GM12874 (cell line): ENCODE data around the gene TTC21A.
A peak's percentile ranks its signal among the peaks of the same experiment; 100 is the strongest.

Experiments used
- CTCF ChIP-seq: IDR thresholded peaks from 2 replicates; pipeline ENCODE4 v1.5.1; 2011; ENCODE audit warnings: low read depth, mild to moderate bottlenecking, control low read depth, low read length, moderate library complexity; ENCODE audit not compliant: insufficient read depth

TTC21A gene

GRCh38 chr3:39099242-39099641 lies 8.2 kb upstream of the TTC21A start:
- TF ChIP-seq CTCF: no peak

GRCh38 chr3:39099738-39100499 lies 7.6 kb upstream of the TTC21A start:
- no peak for TF ChIP-seq CTCF

- no peak for TF ChIP-seq CTCF
Measured at GRCh38 chr3:39100500-39100886, 7.0 kb upstream of the TTC21A start.

DNA sequence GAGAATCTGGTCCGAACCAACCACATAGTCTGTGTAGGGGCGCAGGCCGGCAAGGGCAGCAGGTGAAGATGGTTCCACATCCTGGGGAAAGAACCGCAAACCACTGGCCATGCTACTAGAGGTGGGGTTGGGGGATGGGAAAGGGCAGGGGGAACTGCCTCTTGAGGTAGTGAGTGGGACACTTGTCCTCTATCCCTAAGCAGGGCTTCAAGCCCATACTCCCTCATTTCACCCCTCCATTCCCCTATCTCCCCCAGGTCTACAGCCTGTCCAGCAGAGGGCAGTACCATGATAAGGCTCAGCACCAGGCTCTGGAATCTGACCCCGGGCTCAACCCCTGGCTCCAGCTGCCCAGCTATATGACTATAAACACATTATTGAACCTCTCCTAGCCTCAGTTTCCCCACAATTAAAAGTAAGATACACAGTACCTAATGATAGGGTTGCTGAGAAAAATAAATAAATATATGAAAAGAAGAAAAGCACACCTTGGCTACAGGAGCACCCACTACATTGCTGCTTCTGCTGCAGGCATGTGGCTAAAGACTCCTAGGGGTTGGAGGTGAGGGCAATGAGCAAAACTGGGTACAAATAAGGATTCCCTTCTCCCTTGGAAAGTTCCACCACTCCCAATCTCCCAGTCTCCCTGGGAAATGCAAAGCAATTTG lies 6.3 kb upstream of the TTC21A start:
- peak; percentile 78 for TF ChIP-seq CTCF

- no peak for TF ChIP-seq CTCF
Measured at GRCh38 chr3:39102504-39103323, 4.8 kb upstream of the TTC21A start.

DNA sequence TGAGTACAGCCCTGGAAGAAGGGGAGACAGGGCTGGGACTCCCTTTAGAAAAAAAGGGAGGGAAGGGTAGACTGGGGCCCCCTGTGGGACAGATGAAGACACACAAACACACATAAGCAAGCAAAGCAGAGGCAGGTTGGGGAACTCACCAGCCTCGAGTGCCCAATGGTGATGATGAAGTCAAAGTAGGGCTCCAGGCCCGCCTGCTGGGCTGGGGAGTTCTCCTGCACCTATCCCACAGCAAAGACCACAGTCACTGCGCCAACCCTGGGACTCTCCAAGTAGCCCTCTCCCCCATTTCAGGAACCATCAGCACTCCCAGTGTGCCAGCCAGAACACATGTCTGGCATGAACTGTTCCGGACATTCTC lies 4.2 kb upstream of the TTC21A start:
- TF ChIP-seq CTCF: no peak; the same call in 1 of the 2 replicates

DNA sequence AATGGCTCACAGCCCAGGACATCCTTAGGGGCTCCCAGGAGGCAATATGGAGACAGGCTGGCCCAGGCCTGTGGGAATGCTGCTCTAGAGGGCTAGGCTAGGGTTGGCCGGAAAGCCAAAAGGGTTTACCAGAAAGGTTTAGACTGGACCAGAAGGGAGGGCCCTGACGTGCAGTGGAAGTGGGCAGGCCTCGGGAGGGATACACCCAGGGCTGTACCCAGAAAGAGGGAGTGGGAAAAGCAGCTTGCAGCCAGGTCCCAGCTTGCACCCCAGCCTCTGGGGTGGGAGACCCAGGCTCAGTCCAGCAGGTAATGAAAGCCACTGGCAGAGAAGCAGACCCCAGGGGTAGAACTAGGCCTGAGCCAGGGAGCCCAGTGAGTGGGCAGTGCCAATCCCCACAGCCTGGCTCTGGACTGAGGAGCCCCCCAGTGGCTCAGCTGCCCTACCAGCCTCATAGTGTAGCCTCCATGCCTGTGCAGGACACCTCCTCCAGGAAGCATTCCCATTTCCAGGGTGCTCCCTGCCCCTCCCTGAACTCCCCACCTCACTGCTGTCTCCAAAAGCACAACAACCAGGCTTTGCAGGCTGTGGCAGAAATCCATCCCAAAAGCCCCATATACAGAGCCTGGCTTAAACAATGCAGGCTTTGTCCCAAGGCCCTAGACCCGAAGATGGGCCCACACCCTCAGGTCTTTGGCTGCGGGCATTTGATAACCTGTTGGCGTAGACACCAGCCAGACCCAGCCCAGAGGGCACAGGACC lies 3.5 kb upstream of the TTC21A start:
- TF ChIP-seq CTCF: no peak
